Neuronal stem cell (in vitro differentiated cells): ENCODE results near the gene SRPX2.
"Not testable (repeated sequence)": the region's sequence is repeated elsewhere in the genome, so short reads cannot be mapped to it uniquely, and the experiment has no call there.

Experiments used
- DNase-seq: peaks from one replicate; pipeline ENCODE4 v3.0.0-alpha.2; 2013; ENCODE audit warnings: low spot score
- H2AFZ ChIP-seq: one replicate; pipeline ENCODE4 v1.6.1; 2013; ENCODE audit warnings: mild to moderate bottlenecking, low read length, inconsistent platforms
- H2AK5ac ChIP-seq: 2 replicates; pipeline ENCODE4 v1.6.1; 2013; ENCODE audit warnings: low read depth, mild to moderate bottlenecking, inconsistent platforms, low read length, moderate library complexity, mixed read lengths
- H2BK120ac ChIP-seq: 2 replicates; pipeline ENCODE4 v1.6.1; 2013; ENCODE audit warnings: low read depth, mild to moderate bottlenecking, inconsistent platforms, low read length, moderate library complexity, mixed read lengths
- H2BK12ac ChIP-seq: one replicate; pipeline ENCODE4 v1.6.1; 2013; ENCODE audit warnings: low read length, inconsistent platforms
- H2BK15ac ChIP-seq: 2 replicates; pipeline ENCODE4 v1.6.1; 2013; ENCODE audit warnings: mild to moderate bottlenecking, low read length, inconsistent platforms, mixed read lengths
- H2BK5ac ChIP-seq: one replicate; pipeline ENCODE4 v1.6.1; 2013; ENCODE audit warnings: inconsistent platforms, mild to moderate bottlenecking, low read length, moderate library complexity
- H3K14ac ChIP-seq: one replicate; pipeline ENCODE4 v1.6.1; 2013; ENCODE audit warnings: low read length, inconsistent platforms
- H3K18ac ChIP-seq: 2 replicates; pipeline ENCODE4 v1.6.1; 2013; ENCODE audit warnings: low read length, inconsistent platforms
- H3K23ac ChIP-seq: 2 replicates; pipeline ENCODE4 v1.6.1; 2013; ENCODE audit warnings: low read depth, mild to moderate bottlenecking, mixed read lengths, low read length, inconsistent platforms; ENCODE audit not compliant: poor library complexity
- H3K27ac ChIP-seq: replicated peaks from 3 replicates; pipeline ENCODE4 v1.5.1; 2013; ENCODE audit warnings: low read length, inconsistent platforms
- H3K27me3 ChIP-seq, 3 experiments: 2 replicates each; pipeline ENCODE4 v1.6.1; 2013; ENCODE audit warnings: low read length in 3 of 3, mild to moderate bottlenecking in 2 of 3, inconsistent platforms in 1 of 3, low read depth in 1 of 3, mixed read lengths in 1 of 3, moderate library complexity in 1 of 3; ENCODE audit not compliant: control insufficient read depth in 3 of 3, insufficient read depth in 3 of 3
- H3K36me3 ChIP-seq, 2 donors: replicated peaks in 1 of 2; 2 replicates each; pipeline ENCODE4 v1.6.1; 2013; ENCODE audit warnings: low read length in 2 of 2; ENCODE audit not compliant: control insufficient read depth in 2 of 2, insufficient read depth in 2 of 2
- H3K4ac ChIP-seq: 2 replicates; pipeline ENCODE4 v1.6.1; 2013; ENCODE audit warnings: inconsistent platforms, mild to moderate bottlenecking, low read length, moderate library complexity
- H3K4me1 ChIP-seq, 2 donors: 1 replicate in 1 of 2; 2 replicates in 1 of 2; pipeline ENCODE4 v1.6.1; 2013; ENCODE audit warnings: low read length in 2 of 2, low read depth in 1 of 2; ENCODE audit not compliant: control insufficient read depth in 2 of 2, insufficient read depth in 1 of 2
- H3K4me2 ChIP-seq: one replicate; pipeline ENCODE4 v1.6.1; 2013; ENCODE audit warnings: mild to moderate bottlenecking, low read length, inconsistent platforms; ENCODE audit not compliant: insufficient read depth, poor library complexity, severe bottlenecking
- H3K4me3 ChIP-seq, 2 donors: 2 replicates each; pipeline ENCODE4 v1.5.1; 2013; ENCODE audit warnings: low read length in 2 of 2, mild to moderate bottlenecking in 2 of 2, inconsistent platforms in 1 of 2, moderate library complexity in 1 of 2
- H3K79me1 ChIP-seq: one replicate; pipeline ENCODE4 v1.6.1; 2013; ENCODE audit warnings: low read depth, mild to moderate bottlenecking, inconsistent platforms, low read length, moderate library complexity
- H3K9ac ChIP-seq: one replicate; pipeline ENCODE4 v1.6.1; 2013; ENCODE audit warnings: mild to moderate bottlenecking, low read depth, low read length, inconsistent platforms; ENCODE audit not compliant: poor library complexity
- H3K9me3 ChIP-seq, 2 donors: replicated peaks in 1 of 2; 2 replicates each; pipeline versions ENCODE3 to v1.6.1; 2013; ENCODE audit warnings: low read length in 2 of 2, mild to moderate bottlenecking in 2 of 2, inconsistent platforms in 1 of 2, low read depth in 1 of 2, mixed read lengths in 1 of 2, moderate library complexity in 1 of 2; ENCODE audit not compliant: control insufficient read depth in 2 of 2, insufficient read depth in 1 of 2
- H4K8ac ChIP-seq: one replicate; pipeline ENCODE4 v1.6.1; 2013; ENCODE audit warnings: low read depth, mild to moderate bottlenecking, inconsistent platforms, low read length, moderate library complexity
- H4K91ac ChIP-seq: one replicate; pipeline ENCODE4 v1.6.1; 2013; ENCODE audit warnings: low read length, low read depth, mild to moderate bottlenecking, inconsistent platforms; ENCODE audit not compliant: poor library complexity
- WGBS, 2 donors: extraction: QIAGEN DNeasy Blood & Tissue Kit; methylation state at CpG; one replicate each; pipeline ENCODE4 v1.1.7; 2013; ENCODE audit warnings: missing lambda C conversion rate in 2 of 2, mixed read lengths in 1 of 2; ENCODE audit not compliant: insufficient read length in 2 of 2, insufficient replicate concordance in 1 of 2; ENCODE audit errors: extremely low coverage in 2 of 2; 5-methylcytosine and 5-hydroxymethylcytosine counted together

SRPX2 gene

DNA sequence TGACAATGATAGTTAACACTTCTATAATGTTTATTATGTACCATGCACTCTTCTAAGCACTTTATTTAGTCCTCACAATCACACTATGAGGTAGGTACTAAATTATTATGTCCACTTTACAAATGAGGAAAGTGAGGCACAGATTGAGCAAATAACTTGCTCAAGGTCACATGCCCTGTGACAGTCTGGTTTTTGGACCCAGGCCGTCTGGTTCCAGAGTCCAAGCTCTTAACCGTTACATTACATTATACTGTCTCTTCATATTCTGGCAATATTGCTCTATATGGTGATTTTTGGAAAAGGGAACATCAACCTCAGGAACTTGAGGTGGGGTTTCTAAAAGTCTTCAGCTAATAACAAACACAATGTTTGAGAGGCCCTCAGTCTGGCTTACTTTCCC lies 75.1 kb downstream of the SRPX2 start:
- Histone ChIP-seq H3K4me2 (no peak overlapping the region), H2BK15ac (no peak overlapping the region), H3K27me3 (peaks cover 0 to 3% (median 0%) of the 10 kb centered on the region in 3 experiments), H3K4me3 (no peak overlapping the region), H3K9me3 (no peaks in the 10 kb centered on the region), H2BK120ac (no peak overlapping the region), H2AFZ (no peak overlapping the region), H3K27ac (no peak overlapping the region), H3K18ac (no peak overlapping the region), H3K79me1 (no peaks in the 10 kb centered on the region), H3K9ac (no peak overlapping the region), H2BK5ac (no peak overlapping the region), H3K14ac (no peak overlapping the region), H3K4me1 (no peaks in the 10 kb centered on the region), H3K36me3 (no peaks in the 10 kb centered on the region), H2BK12ac (no peak overlapping the region), H2AK5ac (no peak overlapping the region), H4K8ac (no peak overlapping the region), H3K4ac (no peak overlapping the region), H4K91ac (no peak overlapping the region), H3K23ac (no peak overlapping the region)
- no peak for DNase-seq
- WGBS, 2 donors = no CpG with 5 or more reads among the region's 2 CpGs

DNA sequence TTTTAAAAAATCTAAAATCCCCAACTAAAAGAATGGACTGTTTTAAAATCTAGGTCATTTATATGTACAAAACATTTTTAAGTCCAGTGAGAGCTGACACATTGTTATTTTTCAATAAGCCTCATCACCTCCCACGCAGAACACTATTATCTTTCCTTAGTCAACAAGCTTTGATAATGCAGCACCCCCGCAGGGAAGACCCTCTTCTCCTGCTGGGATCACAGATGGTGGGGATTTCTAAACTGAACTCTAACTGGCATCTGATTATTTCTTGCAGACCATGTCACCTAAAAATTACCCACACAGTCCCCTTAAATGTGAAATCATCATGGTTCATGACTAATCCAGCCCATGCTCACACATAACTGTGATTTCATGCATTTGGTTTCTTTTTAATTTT lies 76.3 kb downstream of the SRPX2 start:
- Histone ChIP-seq H3K4me2 (no peak overlapping the region), H3K9ac (no peak overlapping the region), H3K4ac (no peak overlapping the region), H3K18ac (no peak overlapping the region), H2BK12ac (no peak overlapping the region), H3K4me3 (no peak overlapping the region), H3K27ac (no peak overlapping the region), H3K23ac (no peak overlapping the region), H3K14ac (no peak overlapping the region), H2BK15ac (no peak overlapping the region), H2AK5ac (no peak overlapping the region), H3K36me3 (no peaks in the 10 kb centered on the region), H4K91ac (no peak overlapping the region), H3K27me3 (peaks cover 0 to 3% (median 0%) of the 10 kb centered on the region in 3 experiments), H2BK5ac (no peak overlapping the region), H3K79me1 (no peaks in the 10 kb centered on the region), H3K4me1 (no peaks in the 10 kb centered on the region), H3K9me3 (no peaks in the 10 kb centered on the region), H4K8ac (no peak overlapping the region), H2BK120ac (no peak overlapping the region), H2AFZ (no peak overlapping the region)
- no CpG with 5 or more reads among the region's 2 CpGs for WGBS, 2 donors
- DNase-seq = no peak

DNA sequence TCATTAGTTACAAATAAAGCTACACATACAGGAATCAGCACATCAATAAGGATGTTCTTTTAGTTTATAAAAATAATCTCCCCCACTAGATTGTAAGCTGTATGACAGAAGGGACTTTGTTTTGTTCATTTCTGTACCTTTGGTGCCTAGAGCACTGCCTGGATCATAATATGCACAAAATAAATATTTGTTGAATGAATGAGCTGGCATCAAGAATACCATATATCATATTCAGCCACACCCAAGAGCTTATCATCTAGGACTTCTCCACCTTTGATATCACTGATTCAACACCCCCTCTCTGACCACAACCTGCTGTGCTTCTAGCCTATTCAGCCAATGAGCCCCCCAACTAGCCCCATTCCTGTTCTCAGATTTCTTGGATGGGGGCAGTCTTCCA lies 77.3 kb downstream of the SRPX2 start:
- Histone ChIP-seq H3K27me3 (peaks cover 0 to 3% (median 0%) of the 10 kb centered on the region in 3 experiments), H3K4ac (no peak overlapping the region), H3K18ac (no peak overlapping the region), H2AK5ac (no peak overlapping the region), H3K36me3 (no peaks in the 10 kb centered on the region), H3K4me1 (no peaks in the 10 kb centered on the region), H3K4me2 (no peak overlapping the region), H3K79me1 (no peaks in the 10 kb centered on the region), H3K14ac (no peak overlapping the region), H3K9me3 (no peaks in the 10 kb centered on the region), H2BK5ac (no peak overlapping the region), H2BK15ac (no peak overlapping the region), H4K91ac (no peak overlapping the region), H3K9ac (no peak overlapping the region), H2AFZ (no peak overlapping the region), H3K4me3 (no peak overlapping the region), H2BK12ac (no peak overlapping the region), H3K27ac (no peak overlapping the region), H3K23ac (no peak overlapping the region), H4K8ac (no peak overlapping the region), H2BK120ac (no peak overlapping the region)
- no peak for DNase-seq

DNA sequence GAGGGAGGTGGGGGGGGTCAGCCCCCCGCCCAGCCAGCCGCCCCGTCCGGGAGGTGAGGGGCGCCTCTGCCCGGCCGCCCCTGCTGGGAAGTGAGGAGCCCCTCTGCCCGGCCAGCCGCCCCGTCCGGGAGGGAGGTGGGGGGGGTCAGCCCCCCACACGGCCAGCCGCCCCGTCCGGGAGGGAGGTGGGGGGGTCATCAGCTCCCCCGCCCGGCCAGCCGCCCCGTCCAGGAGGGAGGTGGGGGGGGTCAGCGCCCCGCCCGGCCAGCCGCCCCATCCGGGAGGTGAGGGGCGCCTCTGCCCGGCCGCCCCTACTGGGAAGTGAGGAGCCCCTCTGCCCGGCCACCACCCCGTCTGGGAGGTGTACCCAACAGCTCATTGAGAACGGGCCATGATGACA lies 80.0 kb downstream of the SRPX2 start:
- H4K91ac ChIP-seq, H3K79me1 ChIP-seq, H3K9ac ChIP-seq, H2BK15ac ChIP-seq, H2BK12ac ChIP-seq, H3K4me3 ChIP-seq, H3K4me1 ChIP-seq, H3K23ac ChIP-seq, H4K8ac ChIP-seq, H2AK5ac ChIP-seq, H2AFZ ChIP-seq, H3K27ac ChIP-seq, H3K14ac ChIP-seq, H3K4me2 ChIP-seq, H3K18ac ChIP-seq, H2BK5ac ChIP-seq, H2BK120ac ChIP-seq, H3K4ac ChIP-seq, H3K9me3 ChIP-seq, DNase-seq, H3K36me3 ChIP-seq, H3K27me3 ChIP-seq: not testable (repeated sequence)
- WGBS, 2 donors = no CpG with 5 or more reads among the region's 30 CpGs
